ENCODE results near the gene TMEM30B. TPM values are rescaled to one million over a fixed set of nuclear protein-coding genes. Genes with fewer than 3 reads are reported as not detected.

Gene TMEM30B
- polyA plus RNA-seq, 1 experiment, result 0.24 TPM

- no peaks in the 10 kb centered on the region for H3K9me3 ChIP-seq (ENCODE audit: control insufficient read depth, insufficient read depth, low read length)
- DNase-seq (ENCODE audit: low read depth, low spot score), result no peak
- TF ChIP-seq CTCF (IDR thresholded peaks at IDR 0.05; ENCODE audit: low read depth, low read length), result no peak
- no peaks in the 10 kb centered on the region for H3K27me3 ChIP-seq (ENCODE audit: control insufficient read depth, insufficient read depth, low read length)
- H3K4me3 ChIP-seq (ENCODE audit: low read depth, low read length), result no peak overlapping the region
- ChIA-PET POLR2A (interaction anchor here (1.5 kb wide), 1 partner anchor 10 kb away, joined by 4 read pairs; no protein-coding TSS in a partner anchor), CTCF (interaction anchor here (1.0 kb wide), 1 partner anchor 56 kb away, joined by 3 read pairs; no protein-coding TSS in a partner anchor)
- H3K27ac ChIP-seq (ENCODE audit: low read depth, low read length), result no peak overlapping the region
These were observed 51.7 kb downstream of the TMEM30B start for GRCh38 chr14:61229475-61229888.

- H3K27ac ChIP-seq (ENCODE audit: low read depth, low read length), result no peak overlapping the region
- no peak overlapping the region for H3K4me3 ChIP-seq (ENCODE audit: low read depth, low read length)
- no peaks in the 10 kb centered on the region for H3K9me3 ChIP-seq (ENCODE audit: control insufficient read depth, insufficient read depth, low read length)
- no peak for TF ChIP-seq CTCF (IDR thresholded peaks at IDR 0.05; ENCODE audit: low read depth, low read length)
- DNase-seq (ENCODE audit: low read depth, low spot score), result no peak
- H3K27me3 ChIP-seq (ENCODE audit: control insufficient read depth, insufficient read depth, low read length), result no peaks in the 10 kb centered on the region
- POLR2A ChIA-PET, result no interaction called here
- CTCF ChIA-PET, result no interaction called here
These were observed 53.1 kb downstream of the TMEM30B start for GRCh38 chr14:61227884-61228591.

Other genes with a start within 250 kb of the TMEM30B start
- gene PRKCH, start 40.2 kb upstream of the TMEM30B start, polyA plus RNA-seq (2011; rRNA removed), result 1.0 and 1.6 TPM in 2 replicates

All from AG04450 (cell line).